SK-N-MC (cell line): ENCODE data around the gene LRATD1.

Source experiments
- EZH2 ChIP-seq: fragments of 200-600 bp; sonication (generic); IDR thresholded peaks from one replicate; pipeline ENCODE4 v1.6.1; 2017; ENCODE audit warnings: antibody characterized with exemption
- FOXP2 ChIP-seq: optimal IDR thresholded peaks from 2 replicates; pipeline ENCODE3; 2011; ENCODE audit warnings: mild to moderate bottlenecking, moderate library complexity; ENCODE audit not compliant: insufficient read depth; ENCODE audit errors: extremely low read length, control extremely low read depth
- POLR2AphosphoS5 ChIP-seq: IDR thresholded peaks from 2 replicates; pipeline ENCODE4 v1.6.1; 2012; ENCODE audit warnings: mild to moderate bottlenecking, low read depth, low read length, borderline replicate concordance

GRCh38 chr2:14650066-14650465, 17.5 kb downstream of the LRATD1 start:
- no peak for TF ChIP-seq EZH2
- no peak for TF ChIP-seq POLR2AphosphoS5
- TF ChIP-seq FOXP2 = no peak
